ENCODE results near the gene BLTP1.
"Not testable (repeated sequence)": the region's sequence is repeated elsewhere in the genome, so short reads cannot be mapped to it uniquely, and the experiment has no call there.

The BLTP1 gene, protein sequence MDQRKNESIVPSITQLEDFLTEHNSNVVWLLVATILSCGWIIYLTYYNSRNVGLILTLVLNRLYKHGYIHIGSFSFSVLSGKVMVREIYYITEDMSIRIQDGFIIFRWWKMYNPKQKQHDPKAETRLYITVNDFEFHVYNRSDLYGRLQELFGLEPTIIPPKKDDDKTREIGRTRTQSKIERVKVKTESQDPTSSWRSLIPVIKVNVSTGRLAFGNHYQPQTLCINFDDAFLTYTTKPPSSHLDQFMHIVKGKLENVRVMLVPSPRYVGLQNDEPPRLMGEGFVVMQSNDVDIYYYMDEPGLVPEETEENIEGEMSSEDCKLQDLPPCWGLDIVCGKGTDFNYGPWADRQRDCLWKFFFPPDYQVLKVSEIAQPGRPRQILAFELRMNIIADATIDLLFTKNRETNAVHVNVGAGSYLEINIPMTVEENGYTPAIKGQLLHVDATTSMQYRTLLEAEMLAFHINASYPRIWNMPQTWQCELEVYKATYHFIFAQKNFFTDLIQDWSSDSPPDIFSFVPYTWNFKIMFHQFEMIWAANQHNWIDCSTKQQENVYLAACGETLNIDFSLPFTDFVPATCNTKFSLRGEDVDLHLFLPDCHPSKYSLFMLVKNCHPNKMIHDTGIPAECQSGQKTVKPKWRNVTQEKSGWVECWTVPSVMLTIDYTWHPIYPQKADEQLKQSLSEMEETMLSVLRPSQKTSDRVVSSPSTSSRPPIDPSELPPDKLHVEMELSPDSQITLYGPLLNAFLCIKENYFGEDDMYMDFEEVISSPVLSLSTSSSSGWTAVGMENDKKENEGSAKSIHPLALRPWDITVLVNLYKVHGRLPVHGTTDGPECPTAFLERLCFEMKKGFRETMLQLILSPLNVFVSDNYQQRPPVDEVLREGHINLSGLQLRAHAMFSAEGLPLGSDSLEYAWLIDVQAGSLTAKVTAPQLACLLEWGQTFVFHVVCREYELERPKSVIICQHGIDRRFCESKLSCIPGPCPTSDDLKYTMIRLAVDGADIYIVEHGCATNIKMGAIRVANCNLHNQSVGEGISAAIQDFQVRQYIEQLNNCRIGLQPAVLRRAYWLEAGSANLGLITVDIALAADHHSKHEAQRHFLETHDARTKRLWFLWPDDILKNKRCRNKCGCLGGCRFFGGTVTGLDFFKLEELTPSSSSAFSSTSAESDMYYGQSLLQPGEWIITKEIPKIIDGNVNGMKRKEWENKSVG (N-terminal part only)

DNA sequence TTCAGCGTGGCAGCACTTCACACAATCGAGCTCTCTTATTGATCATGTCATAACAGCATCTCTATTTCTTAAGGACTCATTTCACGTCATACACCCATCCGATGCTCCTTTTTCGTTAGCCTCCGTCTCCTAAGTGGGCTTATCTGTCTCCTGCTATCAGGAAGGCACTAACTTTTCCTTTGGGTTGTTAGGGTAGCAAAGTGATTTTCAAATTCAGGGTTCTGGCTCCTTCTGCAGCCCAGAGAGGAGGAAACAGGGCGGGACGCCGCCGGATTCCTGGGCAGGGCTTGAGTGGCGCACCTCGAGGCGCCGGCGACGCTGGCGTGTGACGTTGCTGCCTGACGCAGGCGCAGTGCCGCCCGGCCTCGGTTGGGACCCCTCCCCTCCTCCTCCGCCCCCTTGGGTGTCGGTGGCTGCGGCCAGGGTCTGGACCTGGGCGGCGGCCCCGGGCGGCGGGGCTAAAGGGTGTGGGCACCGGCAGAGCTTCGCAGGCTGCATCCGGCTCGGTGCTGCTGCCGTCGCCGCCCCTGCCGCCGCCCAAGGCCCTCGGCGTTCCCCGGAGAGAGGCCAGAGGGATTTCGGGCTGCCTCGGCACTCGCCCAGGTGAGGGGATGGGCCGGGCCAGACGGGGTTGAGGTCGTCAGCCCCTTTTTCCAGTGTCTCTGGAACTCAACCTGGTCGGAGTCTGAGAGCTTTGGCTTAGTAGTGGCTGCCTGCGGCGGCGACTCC is at the start of gene BLTP1:
Gene BLTP1, plus strand, starts transcription at position 350 of the 729 bp plus-strand sequence. CDS start 18,317 bp downstream, outside the sequence.
- DNase-seq = peak; percentile 92

DNA sequence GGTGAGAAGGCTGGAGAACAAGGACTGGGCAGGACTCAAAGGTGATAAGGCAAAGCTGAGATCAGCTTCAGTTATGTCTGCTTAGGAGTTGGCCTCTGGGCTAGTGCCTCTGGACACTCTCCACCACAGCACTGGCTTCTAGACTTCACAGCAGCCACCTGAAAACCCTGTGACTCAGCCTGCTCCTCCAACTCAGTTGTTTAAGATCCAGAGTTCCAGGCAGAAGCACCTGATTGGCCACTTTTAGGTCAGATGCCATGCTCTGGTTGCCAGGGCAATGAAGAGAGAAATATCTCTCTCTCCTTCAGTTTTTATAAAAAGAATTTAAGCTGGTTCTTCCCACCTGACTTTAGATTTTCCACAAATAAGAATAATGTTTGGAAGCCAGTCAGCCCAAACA is 47.9 kb upstream of the BLTP1 start:
- DNase-seq = no peak

DNA sequence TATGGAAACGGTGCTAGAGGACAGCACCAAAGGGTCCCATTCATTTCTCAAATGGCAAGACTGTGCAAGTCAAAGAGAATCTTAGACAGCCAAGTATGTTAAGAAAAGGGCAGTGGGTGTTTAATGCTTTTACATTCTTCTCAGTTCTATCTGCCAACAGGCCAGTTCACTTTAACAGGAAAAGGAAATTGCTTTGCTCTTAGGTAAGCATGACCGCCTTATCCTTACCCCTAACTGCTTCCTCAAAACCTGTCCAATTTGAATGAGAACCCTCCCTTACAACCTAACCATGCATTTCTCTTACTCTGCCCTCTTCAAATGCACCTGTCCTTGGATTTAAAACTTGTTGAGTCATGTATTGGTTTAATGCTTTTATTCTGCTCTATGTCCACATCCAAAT is 44.5 kb upstream of the BLTP1 start:
- DNase-seq = no peak

DNA sequence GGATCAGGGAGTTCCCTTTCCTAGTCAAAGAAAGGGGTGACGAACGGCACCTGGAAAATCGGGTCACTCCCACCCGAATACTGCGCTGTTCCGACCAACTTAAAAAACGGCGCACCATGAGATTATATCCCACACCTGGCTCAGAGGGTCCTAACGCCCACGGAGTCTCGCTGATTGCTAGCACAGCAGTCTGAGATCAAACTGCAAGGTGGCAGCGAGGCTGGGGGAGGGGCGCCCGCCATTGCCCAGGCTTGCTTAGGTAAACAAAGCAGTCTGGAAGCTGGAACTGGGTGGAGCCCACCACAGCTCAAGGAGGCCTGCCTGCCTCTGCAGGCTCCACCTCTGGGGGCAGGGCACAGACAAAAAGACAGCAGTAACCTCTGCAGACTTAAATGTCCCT is 41.8 kb upstream of the BLTP1 start:
- not testable (repeated sequence) for DNase-seq

DNA sequence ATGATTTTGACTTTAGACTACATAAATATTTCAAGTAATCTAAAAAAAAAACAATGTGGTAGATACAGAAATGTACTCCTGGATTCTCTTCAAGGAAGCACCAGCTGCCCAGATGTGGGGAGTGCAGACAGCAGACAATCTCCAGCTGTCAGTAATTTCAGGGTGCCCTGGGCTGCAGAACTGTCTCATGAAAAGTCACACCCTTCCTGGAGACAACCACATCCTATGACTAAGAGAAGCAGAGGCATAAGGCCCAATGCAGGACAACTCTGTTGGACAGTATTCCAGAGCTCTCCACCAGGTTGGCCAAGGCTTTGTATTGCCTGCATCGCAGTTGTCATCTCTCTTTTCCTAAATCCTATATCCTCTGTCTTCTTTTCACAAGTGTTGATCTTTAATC is 34.4 kb upstream of the BLTP1 start:
- DNase-seq = peak; percentile 41

DNA sequence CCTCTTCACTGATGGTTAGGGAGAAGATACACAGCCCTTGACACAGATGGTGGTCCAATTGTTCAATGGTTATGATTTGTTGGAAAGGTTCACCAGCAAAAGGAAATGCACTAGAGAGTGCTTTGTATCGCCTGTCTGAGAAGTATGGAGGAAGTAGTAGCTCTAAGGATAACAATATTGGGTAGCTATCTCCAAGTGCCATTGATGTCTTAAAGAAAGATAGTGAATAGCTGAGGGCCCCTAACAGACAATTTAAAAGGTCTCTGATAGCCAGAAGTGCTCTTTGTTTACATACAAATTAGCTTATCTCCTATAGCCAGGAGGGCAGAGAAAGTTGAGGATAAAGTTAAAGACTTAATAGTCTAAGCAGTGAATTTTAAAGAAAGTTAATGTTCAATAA is 33.9 kb upstream of the BLTP1 start:
- DNase-seq = no peak

DNA sequence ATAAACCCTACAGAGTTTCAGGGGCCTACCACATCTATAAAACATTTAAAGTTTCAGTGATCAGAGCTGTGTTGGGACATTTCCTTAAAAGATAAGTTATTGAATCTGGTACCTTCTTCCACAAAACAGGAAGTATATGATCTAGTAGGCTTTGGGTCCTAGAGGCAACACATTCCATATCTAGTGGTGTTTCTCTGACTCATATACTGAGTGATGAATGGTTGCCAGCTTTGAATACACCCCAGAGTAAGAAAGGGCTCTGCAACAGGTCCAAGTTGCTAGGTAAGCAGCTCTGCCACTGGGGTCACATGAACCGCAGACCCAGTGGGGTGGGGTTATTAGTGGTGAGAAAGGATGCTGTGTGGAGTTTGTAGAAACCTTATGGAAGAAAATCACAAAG is 32.4 kb upstream of the BLTP1 start:
- no peak for DNase-seq

DNA sequence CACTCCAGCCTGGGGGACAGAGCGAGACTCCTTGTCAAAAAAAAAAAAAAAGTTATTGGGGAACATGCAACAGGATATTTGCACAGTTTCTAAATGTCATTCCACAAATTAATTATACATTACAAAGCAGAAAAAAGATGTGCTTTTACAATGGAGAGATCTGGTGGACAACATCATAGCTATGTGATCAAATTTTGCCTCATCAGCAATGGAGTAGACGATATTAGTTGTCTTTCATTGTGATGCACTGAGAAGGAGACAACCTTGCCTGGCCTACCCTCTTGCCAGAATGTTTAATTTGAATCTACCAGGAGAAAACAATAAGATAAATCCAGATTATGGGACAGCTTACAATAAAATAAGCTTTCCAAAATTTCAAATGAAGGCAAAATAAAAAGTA is 30.5 kb upstream of the BLTP1 start:
- DNase-seq = no peak

DNA sequence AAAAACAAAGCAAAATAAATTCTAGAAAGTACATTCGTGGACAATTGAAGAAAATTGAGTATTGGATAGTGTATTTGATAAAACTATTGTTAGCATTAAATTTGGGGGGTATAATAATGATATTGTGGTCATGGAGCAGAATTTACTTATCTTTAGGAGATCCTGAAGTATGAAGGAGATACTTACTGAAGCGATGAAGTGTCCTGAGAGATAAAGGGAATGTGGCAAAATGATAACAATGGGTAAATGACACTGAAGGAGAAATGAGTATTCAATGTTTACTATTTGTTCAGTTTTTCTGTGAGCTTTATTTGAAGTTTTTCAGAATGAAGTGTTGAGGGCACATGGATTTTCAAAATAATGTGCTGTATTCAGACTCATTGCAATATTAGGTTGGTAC is 30.0 kb upstream of the BLTP1 start:
- DNase-seq = no peak

DNA sequence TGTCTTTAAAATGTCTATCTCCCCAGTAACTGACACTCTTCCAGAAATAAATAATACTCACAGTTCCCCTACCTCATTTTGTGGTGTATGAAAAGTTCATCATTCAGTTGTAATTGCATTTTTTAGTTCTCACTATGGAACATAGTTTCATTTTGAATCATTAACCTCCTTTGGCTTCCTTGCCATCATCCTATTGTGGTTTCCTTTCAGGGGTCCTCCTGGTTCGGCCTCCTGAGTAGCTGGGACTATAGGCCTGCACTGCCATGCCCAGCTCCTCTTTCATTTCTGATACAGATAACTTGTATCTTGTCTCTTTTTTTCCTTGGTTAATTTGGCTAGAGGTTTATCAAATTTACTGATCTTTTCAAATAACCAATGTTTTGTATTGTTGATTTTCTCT is 23.1 kb upstream of the BLTP1 start:
- no peak for DNase-seq

DNA sequence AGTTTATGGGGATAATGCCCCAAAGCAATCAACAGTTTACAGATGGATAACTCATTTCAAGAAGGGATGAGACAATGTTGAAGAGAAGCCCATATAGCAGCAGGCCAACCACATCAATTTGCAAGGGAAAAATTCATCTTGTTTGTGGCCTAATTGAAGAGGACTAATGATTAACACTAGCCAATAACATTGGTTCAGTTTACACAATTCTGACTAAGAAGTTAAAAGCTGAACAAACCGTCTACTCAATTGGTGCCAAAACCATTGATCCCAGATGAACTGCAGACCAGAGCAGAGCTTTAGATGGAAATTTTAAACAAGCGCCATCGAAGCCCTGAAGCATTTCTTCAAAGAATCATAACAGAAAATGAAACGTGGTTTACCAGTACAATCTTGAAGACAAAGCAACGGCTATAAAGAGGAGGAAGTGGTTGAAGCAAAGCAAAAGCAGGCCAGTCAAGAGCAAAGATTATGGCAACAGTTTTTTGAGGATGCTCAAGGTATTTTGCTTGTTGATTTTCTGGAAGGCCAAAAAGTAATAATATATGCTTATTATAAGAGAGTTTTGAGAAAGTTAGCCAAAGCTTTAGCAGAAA is 20.5 kb upstream of the BLTP1 start:
- no peak for DNase-seq

DNA sequence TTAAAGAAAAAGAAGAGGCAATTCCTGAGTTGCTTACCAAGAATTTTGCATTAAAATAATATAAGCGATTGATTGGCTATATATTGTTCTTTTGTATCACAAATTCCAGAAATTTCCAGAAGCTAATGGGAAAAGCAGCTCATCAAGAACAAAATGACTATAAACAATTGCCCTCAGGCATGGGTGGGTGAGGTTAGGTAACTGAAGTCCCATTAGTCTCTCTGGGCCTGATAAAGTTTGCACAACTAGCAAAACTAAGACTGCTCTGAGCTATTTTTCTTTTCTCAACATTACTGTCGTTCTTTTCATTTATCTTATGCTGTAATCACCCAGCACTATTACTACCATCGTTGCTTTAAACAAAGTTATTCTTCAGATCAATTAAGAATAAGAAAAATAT is 19.2 kb upstream of the BLTP1 start:
- DNase-seq = no peak

DNA sequence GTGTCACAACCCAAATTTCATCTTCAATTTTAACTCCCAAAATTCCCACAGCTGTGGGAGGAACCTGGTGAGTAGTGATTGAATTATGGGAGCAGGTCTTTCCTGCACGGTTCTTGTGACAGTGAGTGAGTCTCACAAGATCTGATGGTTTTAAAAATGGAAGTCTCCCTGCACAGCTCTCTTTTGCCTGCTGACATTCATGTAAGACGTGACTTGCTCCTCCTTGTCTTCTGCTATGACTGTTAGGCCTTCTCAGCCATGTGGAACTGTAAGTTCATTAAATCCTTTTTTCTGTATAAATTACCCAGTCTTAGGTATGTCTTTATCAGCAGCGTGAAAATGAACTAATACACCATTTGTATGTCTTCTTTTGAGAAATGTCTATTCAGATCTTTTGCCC is 13.0 kb upstream of the BLTP1 start:
- DNase-seq = no peak

DNA sequence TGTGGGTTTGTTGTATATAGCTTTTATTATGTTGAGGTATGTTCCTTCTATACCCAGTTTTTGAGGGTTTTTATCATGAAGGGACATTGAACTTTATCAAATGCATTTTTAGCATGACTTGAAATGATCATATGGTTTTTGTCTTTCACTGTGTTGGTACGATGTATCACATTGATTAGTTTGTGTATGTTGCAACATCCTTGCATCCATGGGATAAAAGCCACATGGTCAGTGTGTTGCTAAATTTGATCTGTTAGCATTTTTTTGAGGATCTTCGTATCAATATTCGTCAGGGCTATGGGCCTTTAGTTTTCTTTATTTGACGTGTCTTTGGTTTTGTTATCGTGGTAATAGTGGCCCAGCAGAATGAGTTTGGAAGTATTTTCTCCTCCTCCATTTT is 11.3 kb upstream of the BLTP1 start:
- DNase-seq = no peak

DNA sequence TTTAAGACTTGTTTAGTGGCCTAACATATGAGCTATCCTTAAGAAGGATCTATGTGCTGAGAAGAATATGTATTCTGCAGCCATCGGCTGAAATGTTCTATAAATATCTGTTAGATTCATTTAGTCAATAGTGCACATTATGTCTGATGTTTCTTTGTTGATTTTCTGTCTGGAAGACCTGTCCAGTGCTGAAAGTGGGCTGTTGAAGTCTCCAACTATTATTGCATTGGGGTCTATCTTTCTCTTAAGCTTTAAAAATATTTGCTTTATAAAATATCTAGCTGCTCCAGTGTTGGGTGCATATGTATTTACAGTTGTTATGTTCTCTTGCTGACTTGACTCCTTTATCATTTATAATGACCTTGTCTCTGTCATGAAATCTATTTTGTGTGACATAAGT is 9.4 kb upstream of the BLTP1 start:
- DNase-seq = no peak

DNA sequence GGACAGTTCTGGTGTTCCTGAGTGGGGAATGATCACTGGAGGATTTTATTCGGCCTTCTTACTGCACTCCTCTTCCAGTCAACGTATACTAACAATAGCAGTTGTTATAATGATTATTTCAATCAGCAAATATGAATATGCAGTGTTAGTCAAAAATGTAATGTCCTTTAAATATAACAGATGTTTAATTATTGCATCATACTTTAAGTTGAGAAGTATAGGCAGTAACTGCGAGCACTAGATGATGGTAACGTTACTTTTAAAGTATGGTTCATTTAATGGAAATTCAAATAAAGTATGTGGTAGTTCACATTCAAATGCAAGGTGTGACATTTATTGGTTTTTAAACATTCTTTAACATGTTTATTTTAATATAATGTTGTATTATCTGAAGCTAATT is 5.5 kb upstream of the BLTP1 start:
- no peak for DNase-seq

DNA sequence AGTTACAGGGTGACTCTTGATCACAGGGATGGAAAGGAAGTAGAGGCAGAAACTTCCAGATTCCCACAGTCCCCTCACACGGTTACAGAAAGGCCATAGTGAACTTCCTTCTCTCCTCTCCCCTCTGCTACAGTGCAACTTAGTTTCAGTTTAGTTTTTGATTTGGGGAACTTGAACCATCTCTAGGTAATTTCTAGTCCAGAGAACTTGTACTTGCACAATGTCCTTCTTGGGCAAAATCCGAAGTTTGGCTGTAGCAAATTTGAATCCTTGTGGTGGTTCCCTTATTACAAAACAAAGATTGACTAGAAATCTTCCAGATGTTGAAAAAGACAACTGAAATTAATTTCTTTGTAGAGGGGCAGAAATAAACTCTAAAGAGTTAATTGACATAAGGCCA is 1.2 kb upstream of the BLTP1 start:
- no peak for DNase-seq

DNA sequence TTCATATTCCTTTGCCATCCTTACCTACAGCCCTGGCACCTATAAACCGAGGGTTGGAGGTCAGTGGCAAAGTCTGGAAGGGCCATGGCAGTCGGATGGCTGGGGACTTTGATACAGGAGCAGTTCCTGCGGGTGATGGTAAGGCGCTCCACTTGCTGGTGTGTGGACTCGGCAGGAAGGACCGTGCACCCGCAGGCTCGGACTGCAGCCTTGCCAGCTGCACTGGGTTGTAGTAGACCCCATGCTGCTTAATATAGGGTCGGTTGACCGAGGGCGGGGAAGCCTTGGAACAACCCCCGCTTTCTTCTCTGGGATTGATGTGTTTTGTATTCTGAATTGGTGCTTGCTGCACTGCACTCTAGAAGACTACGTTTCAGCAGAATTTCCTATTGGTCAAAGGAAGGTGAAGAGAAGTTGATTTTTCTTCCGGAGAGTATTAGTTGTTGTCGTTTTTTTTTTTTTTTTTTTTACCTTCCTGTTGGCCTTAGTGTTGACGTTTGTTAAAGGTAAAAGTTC is 638 bp downstream of the BLTP1 start:
- peak; percentile 34 for DNase-seq

DNA sequence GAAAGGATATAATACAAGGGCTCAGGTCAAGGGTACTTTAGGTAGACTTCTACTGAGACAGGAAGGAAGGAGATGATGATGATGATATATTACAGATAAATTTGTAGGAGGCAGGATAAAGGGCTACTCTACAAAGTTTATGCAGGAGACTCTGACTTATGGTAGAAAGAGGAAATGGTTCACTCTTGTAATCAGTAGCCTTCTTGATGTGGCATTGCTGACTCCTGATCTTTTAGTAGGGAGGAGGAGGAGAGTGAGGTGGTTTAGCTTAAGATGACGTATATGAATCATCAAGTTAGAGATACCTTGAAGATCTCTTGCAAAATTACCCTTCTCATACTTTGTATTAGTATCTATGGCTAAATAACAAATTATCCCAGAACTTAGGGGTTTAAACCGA is 4.7 kb downstream of the BLTP1 start:
- no peak for DNase-seq

DNA sequence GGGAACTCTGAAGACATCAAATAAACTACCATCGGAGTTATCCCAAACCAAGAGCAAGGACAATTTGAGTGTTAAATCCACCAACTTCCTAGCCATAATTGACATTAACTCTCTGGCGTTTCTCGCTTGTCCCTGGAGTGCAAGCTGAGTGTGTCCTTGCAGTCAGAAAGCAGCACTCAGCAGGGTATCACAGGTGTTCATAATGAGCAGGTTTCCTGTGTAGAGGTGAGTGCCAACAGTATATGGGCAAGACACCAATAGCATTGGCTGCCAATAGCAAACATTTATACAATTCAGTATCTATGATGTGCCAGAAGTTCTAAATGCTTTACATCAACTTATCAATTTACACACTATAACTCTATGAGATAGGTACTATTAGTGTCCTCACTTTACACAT is 11.2 kb downstream of the BLTP1 start:
- no peak for DNase-seq

DNA sequence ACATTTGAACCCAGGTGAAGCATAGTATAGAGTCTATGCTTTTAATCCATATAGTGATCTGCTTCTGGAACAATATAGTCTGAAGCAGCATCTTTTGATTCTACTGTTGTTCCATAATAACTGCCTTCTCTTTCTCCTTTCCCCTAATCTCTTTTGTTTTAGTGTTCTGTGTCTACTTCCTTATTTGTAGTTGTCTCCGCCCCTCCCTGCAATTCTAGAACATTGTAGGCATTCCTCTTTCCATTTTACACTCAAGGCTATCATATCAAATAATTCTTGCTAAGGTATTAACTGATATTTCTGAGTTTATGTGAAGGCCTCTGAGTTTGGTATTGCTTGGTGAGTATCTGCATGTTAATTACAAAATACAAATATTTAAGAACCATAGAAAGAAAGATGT is 11.6 kb downstream of the BLTP1 start:
- no peak for DNase-seq

DNA sequence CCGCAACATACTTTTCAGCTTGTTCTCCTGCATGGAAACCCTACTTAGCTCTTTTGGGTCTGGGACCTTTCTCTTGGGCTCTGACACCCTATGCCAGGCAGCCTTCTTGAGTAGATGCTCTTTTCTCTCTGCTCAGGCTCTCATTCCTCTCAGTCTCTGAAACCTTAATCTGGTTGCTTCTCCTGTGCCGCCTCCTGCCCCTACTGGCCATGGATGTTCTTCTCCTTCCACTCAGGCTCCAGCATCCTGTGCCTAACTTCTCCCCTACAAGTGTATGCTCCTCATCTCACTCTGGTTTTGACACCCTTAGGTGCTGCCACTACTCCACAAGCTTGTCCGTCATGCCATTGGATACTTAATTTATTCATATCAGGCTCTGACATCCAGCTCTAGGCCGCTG is 15.2 kb downstream of the BLTP1 start:
- no peak for DNase-seq

Measured in CD4-positive, alpha-beta T cell treated with Interleukin-17A for 4 hours (primary cell).